NCI-H345 (cell line): Measurements from ENCODE around the gene POLR3GL.
"Not testable (repeated sequence)": the region's sequence is repeated elsewhere in the genome, so short reads cannot be mapped to it uniquely, and the experiment has no call there.

Experiments used
- DNase-seq: peaks from one replicate; lab custom pipeline; 2025; lab: John Stamatoyannopoulos, UW

The POLR3GL gene

GRCh38 chr1:145964328-145965118 lies at the start of gene POLR3GL, which contains the start of gene ANKRD34A:
Gene POLR3GL, plus strand, starts transcription at chr1:145964690. Its CDS starts 10,176 bp downstream, at chr1:145974866.
Gene ANKRD34A, minus strand, starts transcription at chr1:145964575. Its CDS starts 2,816 bp downstream, at chr1:145961759.
- peak; percentile 99 for DNase-seq

- DNase-seq = no peak
Observed at GRCh38 chr1:145916745-145917144, 47.7 kb upstream of the POLR3GL start.

DNA sequence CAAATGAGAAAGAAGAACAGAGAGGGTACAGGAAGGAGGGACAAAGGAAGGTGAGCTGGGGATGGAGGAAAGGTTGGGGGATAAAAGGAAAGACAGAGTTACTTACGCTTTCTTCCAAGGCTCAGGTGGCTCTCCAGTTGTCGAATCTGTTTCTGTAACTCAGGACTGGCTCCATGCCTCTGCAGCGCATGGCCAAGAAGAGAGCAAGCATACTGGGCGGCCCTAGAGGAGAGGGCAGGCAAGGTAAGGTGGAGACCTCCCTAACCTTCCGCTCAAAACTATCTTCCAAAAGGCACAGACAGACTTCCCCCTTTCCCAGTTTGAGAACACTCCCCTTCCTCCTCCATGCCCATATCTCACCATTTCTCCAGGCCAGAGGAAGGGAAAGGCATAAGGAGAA lies 46.9 kb upstream of the POLR3GL start:
- no peak for DNase-seq

- peak; percentile 94 for DNase-seq
Observed at GRCh38 chr1:145918144-145918991, 46.1 kb upstream of the POLR3GL start, which contains the start of gene PEX11B. Gene PEX11B, minus strand, starts transcription at chr1:145918717. Its CDS starts 29 bp downstream, at chr1:145918688.

DNA sequence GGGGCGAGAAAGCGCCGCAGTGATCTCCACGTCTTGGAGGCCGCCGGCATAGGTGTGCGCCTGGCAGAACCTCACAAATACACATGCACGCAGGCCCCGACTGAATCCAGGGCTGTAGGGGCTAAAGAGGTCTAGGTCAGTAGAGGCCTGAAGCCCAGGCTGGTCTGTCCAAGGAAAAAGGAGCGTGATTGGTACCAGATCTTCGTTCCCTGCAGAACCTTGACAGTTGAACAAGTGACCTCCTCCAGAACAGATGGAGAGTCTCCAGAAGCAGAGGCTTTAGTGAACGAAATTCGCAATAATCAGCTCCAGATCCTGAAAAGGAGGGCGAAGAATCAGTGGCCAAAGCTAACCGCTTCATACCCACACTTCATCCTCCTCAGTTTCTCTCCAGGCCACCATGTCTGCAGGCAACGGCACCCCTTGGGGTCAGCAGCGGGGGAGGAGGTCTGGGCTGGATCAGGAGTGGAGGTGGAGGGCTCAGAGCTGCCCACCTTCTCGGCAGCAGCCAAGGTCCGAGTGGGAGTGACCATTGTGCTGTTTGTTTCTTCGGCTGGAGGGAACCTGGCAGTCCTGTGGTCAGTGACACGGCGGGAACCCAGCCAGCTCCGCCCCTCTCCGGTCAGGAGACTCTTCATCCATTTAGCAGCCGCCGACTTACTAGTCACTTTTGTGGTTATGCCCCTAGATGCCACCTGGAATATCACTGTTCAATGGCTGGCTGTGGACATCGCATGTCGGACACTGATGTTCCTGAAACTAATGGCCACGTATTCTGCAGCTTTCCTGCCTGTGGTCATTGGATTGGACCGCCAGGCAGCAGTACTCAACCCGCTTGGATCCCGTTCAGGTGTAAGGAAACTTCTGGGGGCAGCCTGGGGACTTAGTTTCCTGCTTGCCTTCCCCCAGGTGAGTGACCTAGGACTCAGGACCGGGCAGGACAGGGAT lies 45.2 kb upstream of the POLR3GL start:
- DNase-seq = peak; percentile 39

GRCh38 chr1:145920297-145920696 lies 44.2 kb upstream of the POLR3GL start:
- not testable (repeated sequence) for DNase-seq

GRCh38 chr1:145922266-145922665 lies 42.2 kb upstream of the POLR3GL start:
- DNase-seq = no peak

DNA sequence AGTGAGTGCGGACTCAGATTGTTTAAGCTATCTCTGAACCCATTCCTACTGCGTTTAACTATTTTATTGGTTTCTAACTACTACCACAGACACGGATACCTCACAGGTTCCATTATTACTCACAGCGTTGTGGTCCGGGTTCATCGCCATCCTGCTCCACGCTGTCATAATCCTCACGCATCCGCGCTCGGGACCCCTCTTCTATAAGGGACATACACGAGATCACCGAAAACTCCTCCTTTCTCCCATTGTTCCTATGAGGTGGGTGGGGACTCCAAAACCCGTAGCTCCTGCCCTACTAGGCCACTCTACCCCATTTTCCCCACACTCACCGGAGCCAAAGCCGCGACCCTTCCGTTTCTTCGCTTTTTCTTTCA lies 37.8 kb upstream of the POLR3GL start:
- peak; percentile 53 for DNase-seq

DNA sequence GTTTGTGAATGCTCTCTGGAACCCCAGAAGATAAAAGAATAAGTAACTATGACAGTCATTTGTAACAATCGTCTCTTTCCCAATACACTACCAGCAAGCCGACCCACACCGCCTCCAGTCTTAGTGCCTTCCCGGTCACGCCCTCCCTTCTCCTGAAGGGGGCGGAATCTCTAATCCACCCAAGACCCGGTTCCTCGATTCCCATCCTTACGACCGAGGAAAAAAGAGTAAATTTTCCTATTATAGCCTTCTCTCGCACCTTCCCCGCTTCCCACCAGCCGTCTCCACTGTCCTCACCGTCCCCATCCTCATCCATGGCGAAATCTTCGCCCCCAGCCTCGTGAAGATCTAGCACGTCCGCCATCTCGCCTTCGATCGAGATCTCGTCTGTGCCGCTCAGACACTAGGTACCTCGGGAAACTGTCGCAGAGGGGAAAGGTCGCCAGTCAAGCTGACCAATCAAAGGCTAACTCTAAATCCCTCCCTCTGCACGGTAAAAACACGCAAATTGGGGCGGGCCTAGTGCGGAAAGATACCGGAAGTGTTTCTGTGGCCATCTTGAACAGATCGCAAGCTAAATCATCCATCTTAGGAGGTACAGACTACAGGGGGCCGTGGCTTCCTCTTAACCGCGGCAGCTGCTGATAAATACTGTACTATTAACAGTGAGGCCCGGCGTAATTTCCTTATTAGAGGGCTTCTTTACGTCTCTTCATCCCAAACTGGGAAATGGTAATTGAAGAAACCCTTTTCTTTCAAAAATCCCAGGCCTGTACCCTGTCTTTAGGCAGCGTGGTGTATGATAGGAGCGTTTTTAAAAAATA lies 37.2 kb upstream of the POLR3GL start, which contains the start of gene RBM8A:
TSS of gene RBM8A (minus strand) at position 422 of the 824 bp plus-strand sequence. CDS start at position 364, 58 bp downstream.
- DNase-seq = peak; percentile 100

DNA sequence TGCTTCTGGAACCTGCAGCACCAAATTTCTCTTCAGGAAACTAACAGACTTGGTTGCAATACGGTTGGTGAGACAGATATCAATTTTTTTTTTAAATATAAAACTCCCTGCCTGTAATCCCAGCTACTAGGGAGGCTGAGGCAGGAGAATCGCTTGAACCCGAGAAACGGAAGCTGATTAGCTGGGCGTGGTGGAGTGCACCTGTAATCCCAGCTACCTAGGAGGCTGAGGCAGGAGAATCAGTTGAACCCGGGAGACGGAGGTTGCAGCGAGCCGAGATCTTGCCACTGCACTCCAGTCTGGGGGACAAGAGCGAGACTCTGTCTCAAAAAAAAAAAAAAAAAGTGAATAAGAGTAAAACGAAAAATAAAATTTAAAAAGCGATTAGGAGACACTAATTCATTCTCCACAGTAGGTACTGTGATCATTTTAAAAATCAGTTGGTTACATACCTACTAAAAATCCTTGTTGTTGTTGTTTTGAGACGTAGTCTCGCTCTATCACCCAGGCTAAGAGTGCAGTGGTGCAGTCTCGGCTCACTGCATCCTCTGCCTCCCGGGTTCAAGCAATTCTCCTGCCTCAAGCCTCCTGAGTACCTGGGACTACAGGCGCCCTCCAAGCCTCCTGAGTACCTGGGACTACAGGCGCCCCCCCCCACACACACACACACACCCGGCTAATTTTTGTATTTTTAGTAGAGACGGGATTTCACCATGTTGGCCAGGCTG lies 36.4 kb upstream of the POLR3GL start:
- no peak for DNase-seq

GRCh38 chr1:145932522-145933009 lies 31.9 kb upstream of the POLR3GL start:
- DNase-seq = not testable (repeated sequence)

DNA sequence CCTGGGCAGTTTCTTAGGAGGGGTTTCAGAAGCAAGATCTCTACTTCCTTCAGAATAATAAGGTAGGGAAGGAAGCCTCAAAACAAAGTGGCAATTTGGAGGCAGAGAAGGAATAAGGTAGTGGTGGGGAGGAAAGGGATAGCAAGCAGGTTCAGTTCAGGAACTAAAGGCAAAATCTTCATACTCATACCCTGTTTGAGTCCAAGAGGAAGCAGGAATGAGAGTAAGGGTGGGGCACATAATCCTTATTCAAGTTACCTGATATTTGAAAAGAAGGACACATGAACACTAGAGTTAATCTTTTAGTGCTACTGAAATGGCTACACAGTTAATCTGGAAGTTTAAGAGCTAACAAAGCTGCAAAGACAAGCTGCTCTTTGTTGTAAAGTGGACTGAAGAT lies 28.8 kb upstream of the POLR3GL start:
- no peak for DNase-seq

GRCh38 chr1:145936247-145936646 lies 28.2 kb upstream of the POLR3GL start:
- no peak for DNase-seq

DNA sequence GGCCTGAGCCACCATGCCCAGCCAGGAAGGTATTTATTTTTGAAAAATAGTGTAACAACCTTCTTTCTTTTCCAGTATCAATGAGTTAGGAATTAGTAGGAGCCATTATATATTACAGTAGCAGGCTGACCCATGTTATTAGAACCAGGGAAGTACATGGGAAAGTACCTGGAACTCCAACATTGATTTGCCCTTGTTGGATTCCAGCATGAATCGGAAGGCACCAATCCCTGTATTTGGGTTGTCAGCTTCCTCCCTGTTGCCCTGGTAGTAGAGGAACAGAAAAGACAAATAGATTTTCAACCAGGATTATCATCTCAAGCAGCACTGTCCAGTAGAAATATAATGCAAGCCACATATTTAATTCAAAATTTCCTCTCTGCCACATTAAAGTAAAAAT lies 27.1 kb upstream of the POLR3GL start:
- no peak for DNase-seq

- DNase-seq = no peak
Observed at GRCh38 chr1:145942405-145942804, 22.1 kb upstream of the POLR3GL start.

DNA sequence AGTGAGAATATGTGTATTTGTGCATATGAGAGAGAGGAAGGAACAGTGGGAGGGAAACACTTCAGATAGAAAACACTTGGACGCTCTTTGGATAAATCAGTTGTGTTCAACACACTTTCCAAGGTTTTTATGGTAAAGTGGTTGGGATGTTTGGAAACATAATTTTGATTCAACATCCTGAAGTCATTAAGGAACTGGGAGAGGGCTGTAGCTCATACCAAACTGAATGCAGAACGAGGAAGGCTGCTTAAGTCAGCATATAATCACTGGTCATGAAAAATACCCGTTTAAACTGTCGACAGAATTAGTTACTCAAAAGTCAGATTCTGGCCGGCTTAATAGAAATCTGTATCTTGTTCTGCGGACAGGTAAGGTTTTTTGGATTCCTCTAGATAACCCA lies 21.6 kb upstream of the POLR3GL start:
- DNase-seq = no peak

GRCh38 chr1:145944532-145944931 lies 20.0 kb upstream of the POLR3GL start:
- no peak for DNase-seq

GRCh38 chr1:145946477-145946986 lies 18.0 kb upstream of the POLR3GL start:
- DNase-seq = no peak

- no peak for DNase-seq
Observed at GRCh38 chr1:145947551-145947950, 16.9 kb upstream of the POLR3GL start.

DNA sequence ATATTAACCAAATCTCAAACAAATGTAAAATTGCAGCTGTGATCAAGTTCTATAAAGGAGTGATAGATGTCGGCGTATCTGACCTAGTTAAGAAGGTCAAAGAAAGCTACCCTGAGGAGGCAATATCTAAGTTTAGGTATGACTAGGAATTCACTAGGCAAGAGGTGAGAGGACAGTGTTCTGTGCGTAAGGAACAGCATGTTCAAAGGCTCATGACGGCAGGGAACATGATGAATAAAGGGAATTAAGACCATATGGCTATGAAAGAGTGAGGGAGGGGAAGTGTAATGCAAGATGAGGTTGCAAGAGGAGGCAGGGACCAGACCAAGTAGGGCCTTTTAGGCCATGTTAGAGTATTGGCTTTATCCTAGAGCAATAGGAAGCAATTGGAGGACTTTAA lies 15.3 kb upstream of the POLR3GL start:
- no peak for DNase-seq
